Right atrium auricular region (tissue), 2 donors: ENCODE results near the gene KRTAP10-12. TPM values are rescaled to one million over a fixed set of nuclear protein-coding genes. Genes with fewer than 3 reads are reported as not detected.

ENCODE experiments used
- DNase-seq: peaks from one replicate; pipeline ENCODE4 v3.0.0-alpha.2; 2019; ENCODE audit warnings: low spot score
- H3K27ac ChIP-seq, 2 donors: fragments of 200-600 bp; sonication (generic); 1 replicate in 1 of 2; 2 replicates in 1 of 2; pipeline ENCODE4 v1.5.1; 2016 to 2019
- H3K27me3 ChIP-seq, 2 donors: fragments of 200-600 bp; sonication (generic); one replicate each; pipeline versions ENCODE4 v1.5.1 to v1.6.0; 2017 to 2019
- H3K36me3 ChIP-seq: fragments of 200-600 bp; sonication (generic); one replicate; pipeline ENCODE4 v1.5.1; 2016
- H3K4me1 ChIP-seq, 2 donors: fragments of 200-600 bp; sonication (generic); one replicate each; pipeline versions ENCODE4 v1.5.1 to v1.6.0; 2017 to 2019
- H3K4me3 ChIP-seq, 2 donors: fragments of 200-600 bp; sonication (generic); 1 replicate in 1 of 2; 2 replicates in 1 of 2; pipeline ENCODE4 v1.5.1; 2017 to 2019; ENCODE audit warnings: mild to moderate bottlenecking in 1 of 2, moderate library complexity in 1 of 2
- H3K9me3 ChIP-seq, 2 donors: fragments of 200-600 bp; sonication (generic); one replicate each; pipeline ENCODE4 v1.5.1; 2019
- total RNA-seq, 2 donors: library from RNA; depleted of rRNA; stranded (reverse); fragments of >200 nt; gene quantifications; one replicate each; pipeline ENCODE4 v1.1.0, GENCODE V29; 2016
- TF ChIP-seq, protein P1 (sequence below), 2 donors: fragments of 200-600 bp; sonication (generic); IDR thresholded peaks; one replicate each; pipeline ENCODE4 v1.5.1; 2019; ENCODE audit warnings: antibody characterized with exemption in 2 of 2

The KRTAP10-12 gene
- total RNA-seq, 2 donors from 2014 or later: not detected

DNA sequence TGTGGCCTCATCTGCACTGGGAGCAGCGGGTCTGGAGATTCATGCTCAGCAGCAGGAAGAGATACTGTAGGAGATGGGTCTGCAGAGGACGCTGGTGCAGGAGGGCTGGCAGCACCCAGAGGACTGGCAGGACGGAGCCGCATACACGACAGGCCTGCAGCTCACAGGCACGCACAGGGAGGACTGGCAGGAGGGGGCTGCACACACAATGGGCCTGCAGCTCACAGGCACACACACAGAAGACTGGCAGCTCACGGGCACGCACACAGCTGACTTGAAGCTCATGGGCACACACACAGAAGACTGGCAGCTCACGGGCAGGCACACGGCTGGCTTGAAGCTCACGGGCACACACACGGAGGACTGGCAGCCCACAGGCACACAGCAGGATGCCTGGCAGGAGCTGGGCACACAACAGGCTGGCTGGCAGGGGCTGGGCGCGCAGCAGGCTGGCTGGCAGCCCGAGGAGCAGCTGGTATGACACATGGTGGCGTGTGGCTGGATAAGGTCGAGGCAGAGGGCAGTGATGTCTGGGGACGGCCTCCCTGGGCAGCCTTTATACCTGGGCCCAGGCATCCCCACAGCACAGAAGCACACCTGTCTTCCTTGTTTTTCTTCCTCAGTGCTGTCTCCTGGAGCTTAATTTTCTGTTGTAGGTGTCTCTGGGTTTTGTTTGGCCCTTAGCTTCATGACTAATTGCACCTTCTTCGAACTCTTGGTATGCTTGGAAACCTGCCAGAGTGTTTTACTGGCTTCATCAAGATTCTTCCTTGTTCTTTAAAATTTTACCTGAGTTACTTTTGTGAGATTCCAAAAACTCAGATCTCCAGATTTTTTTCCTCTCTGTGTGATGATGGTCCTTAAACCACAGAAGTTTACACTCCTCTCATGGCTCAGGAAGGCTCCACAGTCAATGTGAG, 30.3 kb upstream of the KRTAP10-12 start, which contains the start of gene KRTAP12-2:
Gene KRTAP12-2, minus strand, starts transcription at position 527 of the 920 bp plus-strand sequence. Its CDS starts 41 bp downstream, at position 486.
- H3K27ac ChIP-seq: no peak within 1 kb of the TSS
- peaks cover 0 to 5% of the 10 kb centered on the region in 2 donors for H3K9me3 ChIP-seq
- no peak within 1 kb of the TSS for H3K4me3 ChIP-seq
- DNase-seq: no peak
- no peaks in the 10 kb centered on the region for H3K36me3 ChIP-seq
- TF ChIP-seq, protein P1, sequence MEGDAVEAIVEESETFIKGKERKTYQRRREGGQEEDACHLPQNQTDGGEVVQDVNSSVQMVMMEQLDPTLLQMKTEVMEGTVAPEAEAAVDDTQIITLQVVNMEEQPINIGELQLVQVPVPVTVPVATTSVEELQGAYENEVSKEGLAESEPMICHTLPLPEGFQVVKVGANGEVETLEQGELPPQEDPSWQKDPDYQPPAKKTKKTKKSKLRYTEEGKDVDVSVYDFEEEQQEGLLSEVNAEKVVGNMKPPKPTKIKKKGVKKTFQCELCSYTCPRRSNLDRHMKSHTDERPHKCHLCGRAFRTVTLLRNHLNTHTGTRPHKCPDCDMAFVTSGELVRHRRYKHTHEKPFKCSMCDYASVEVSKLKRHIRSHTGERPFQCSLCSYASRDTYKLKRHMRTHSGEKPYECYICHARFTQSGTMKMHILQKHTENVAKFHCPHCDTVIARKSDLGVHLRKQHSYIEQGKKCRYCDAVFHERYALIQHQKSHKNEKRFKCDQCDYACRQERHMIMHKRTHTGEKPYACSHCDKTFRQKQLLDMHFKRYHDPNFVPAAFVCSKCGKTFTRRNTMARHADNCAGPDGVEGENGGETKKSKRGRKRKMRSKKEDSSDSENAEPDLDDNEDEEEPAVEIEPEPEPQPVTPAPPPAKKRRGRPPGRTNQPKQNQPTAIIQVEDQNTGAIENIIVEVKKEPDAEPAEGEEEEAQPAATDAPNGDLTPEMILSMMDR (IDR thresholded peaks at IDR 0.05): no peak
- no peaks in the 10 kb centered on the region for H3K27me3 ChIP-seq
- H3K4me1 ChIP-seq: no peaks in the 10 kb centered on the region

GRCh38 chr21:44667612-44668011, 29.4 kb upstream of the KRTAP10-12 start:
- no peaks in the 10 kb centered on the region for H3K27me3 ChIP-seq
- peaks cover 0 to 14% of the 10 kb centered on the region in 2 donors for H3K9me3 ChIP-seq
- H3K27ac ChIP-seq: no peak overlapping the region
- H3K36me3 ChIP-seq: no peaks in the 10 kb centered on the region
- no peak overlapping the region for H3K4me3 ChIP-seq
- no peak for DNase-seq
- TF ChIP-seq, protein P1 (IDR thresholded peaks at IDR 0.05): no peak
- H3K4me1 ChIP-seq: no peaks in the 10 kb centered on the region

GRCh38 chr21:44670642-44671432, 26.1 kb upstream of the KRTAP10-12 start:
- Histone ChIP-seq H3K36me3 (no peaks in the 10 kb centered on the region), H3K27ac (no peak overlapping the region), H3K9me3 (peaks cover 0 to 22% of the 10 kb centered on the region in 2 donors), H3K4me3 (no peak overlapping the region), H3K4me1 (no peaks in the 10 kb centered on the region), H3K27me3 (no peaks in the 10 kb centered on the region)
- peak; percentile 9 for DNase-seq
- TF ChIP-seq, protein P1 (IDR thresholded peaks at IDR 0.05): no peak

DNA sequence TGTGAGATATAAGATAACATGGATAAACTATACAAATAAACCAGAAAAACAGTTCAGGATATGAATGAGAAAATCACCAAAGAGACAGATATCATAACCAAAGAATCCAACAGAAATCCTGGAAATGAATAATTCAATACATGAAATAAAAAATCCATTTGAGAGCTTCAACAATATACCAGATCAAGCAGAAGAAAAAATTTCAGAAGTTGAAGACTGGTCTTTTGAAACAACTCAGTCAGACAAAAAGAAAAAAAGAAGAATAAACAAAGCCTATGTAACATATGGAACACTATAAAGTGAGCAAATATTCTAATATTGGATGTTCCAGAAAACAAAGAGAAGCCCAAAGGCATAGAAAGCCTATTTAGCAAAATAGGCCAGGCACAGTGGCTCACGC, 25.1 kb upstream of the KRTAP10-12 start:
- DNase-seq: no peak
- H3K9me3 ChIP-seq: peaks cover 0 to 22% of the 10 kb centered on the region in 2 donors

DNA sequence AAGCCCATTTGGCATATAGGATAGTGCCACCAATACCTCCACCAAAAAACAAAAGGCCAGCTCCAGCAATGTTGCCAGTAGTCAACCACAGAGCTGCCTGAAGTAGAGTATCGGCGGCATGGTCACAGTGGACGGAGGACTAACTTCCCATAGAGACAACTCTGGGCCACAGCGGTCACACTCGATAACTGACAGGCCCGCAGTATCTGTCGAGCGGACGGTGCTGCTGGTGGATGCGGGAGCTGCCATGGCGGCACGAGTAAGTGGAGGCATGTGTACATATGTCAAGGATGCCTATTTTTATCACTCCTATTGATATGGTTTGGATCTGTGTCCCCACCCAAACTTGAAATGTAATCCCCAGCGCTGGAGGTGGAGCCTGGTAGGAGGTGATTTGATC, 19.1 kb upstream of the KRTAP10-12 start:
- DNase-seq: peak; percentile 26
- no peaks in the 10 kb centered on the region for H3K36me3 ChIP-seq
- TF ChIP-seq, protein P1 (IDR thresholded peaks at IDR 0.05): no peak
- no peaks in the 10 kb centered on the region for H3K4me1 ChIP-seq
- H3K27me3 ChIP-seq: no peaks in the 10 kb centered on the region
- H3K27ac ChIP-seq: no peak overlapping the region
- H3K4me3 ChIP-seq: no peak overlapping the region
- H3K9me3 ChIP-seq: peaks cover 0 to 5% of the 10 kb centered on the region in 2 donors

More for the DNA sequence above, 25.1 kb upstream of the KRTAP10-12 start:
- no peak overlapping the region for H3K4me3 ChIP-seq
- H3K27ac ChIP-seq: no peak overlapping the region
- H3K27me3 ChIP-seq: no peaks in the 10 kb centered on the region
- H3K36me3 ChIP-seq: no peaks in the 10 kb centered on the region
- TF ChIP-seq, protein P1 (IDR thresholded peaks at IDR 0.05): no peak
- no peaks in the 10 kb centered on the region for H3K4me1 ChIP-seq
